A549 (cell line): ENCODE data around the gene UBE2R2. TPM values are rescaled to one million over a fixed set of nuclear protein-coding genes. Genes with fewer than 3 reads are reported as not detected.

Source experiments
- ATAC-seq, 2 experiments: fragments of 200-7000 bp in 1 of 2; fragments of >200 bp in 1 of 2; cut with Nextera tagmentation in 1 of 2; cut with Tn5 transposase in 1 of 2; 3 replicates each; pipeline versions ENCODE4 v1.8.0 to v1.9.1; 2018 to 2020; ENCODE audit warnings: mild to moderate bottlenecking in 1 of 2, moderate library complexity in 1 of 2
- CTCF ChIA-PET: fragments of 300-600 bp; sonication (Branson Sonifier 250); formaldehyde crosslinking; extraction: SDS; loops from one replicate; lab custom pipeline; 2021; ENCODE audit warnings: antibody characterized with exemption, inconsistent platforms; lab: Yijun Ruan, JAX
- POLR2A ChIA-PET: fragments of 350-600 bp; formaldehyde crosslinking; extraction: SDS; loops from one replicate; lab custom pipeline; 2021; ENCODE audit warnings: antibody characterized with exemption, inconsistent platforms; lab: Yijun Ruan, JAX
- DNase-seq, 2 experiments: peaks; one replicate each; pipeline versions ENCODE4 v3.0.0 to v3.0.0-alpha.2; 2011 to 2016; ENCODE audit warnings: low read depth in 1 of 2, low spot score in 1 of 2
- FAIRE-seq: peaks from 2 replicates; lab custom pipeline; 2011; peaks lifted over from hg19 to GRCh38; lab: Jason Lieb, UNC
- H3K27ac ChIP-seq, 2 experiments: fragments of >200 bp; sonication (Bioruptor Twin); formaldehyde crosslinking; 3 replicates each; pipeline ENCODE4 v1.5.1; 2016 to 2017
- H3K4me1 ChIP-seq: fragments of >200 bp; sonication (Bioruptor Twin); formaldehyde crosslinking; 3 replicates; pipeline ENCODE4 v1.6.1; 2016
- H3K4me2 ChIP-seq: fragments of >200 bp; sonication (Bioruptor Twin); formaldehyde crosslinking; 3 replicates; pipeline ENCODE4 v1.6.1; 2016
- H3K4me3 ChIP-seq: fragments of >200 bp; sonication (Bioruptor Twin); formaldehyde crosslinking; 3 replicates; pipeline ENCODE4 v1.5.1; 2016
- H3K9me3 ChIP-seq: fragments of >200 bp; sonication (Bioruptor Twin); formaldehyde crosslinking; 3 replicates; pipeline ENCODE4 v1.6.1; 2016
- ATOH8 ChIP-seq: fragments of 250-450 bp; sonication (Bioruptor Pico); IDR thresholded peaks from 2 replicates; pipeline ENCODE4 v1.5.0; 2020; ENCODE audit warnings: low read depth, mild to moderate bottlenecking, moderate library complexity
- CBX8 ChIP-seq: fragments of 200-600 bp; sonication (generic); IDR thresholded peaks from 2 replicates; pipeline ENCODE4 v1.6.1; 2016
- CTCF ChIP-seq: fragments of >200 bp; sonication (Bioruptor Twin); formaldehyde crosslinking; IDR thresholded peaks from 3 replicates; pipeline ENCODE4 v1.5.1; 2016
- EHMT2 ChIP-seq: fragments of 200-600 bp; sonication (generic); IDR thresholded peaks from 2 replicates; pipeline ENCODE4 v1.6.1; 2016; ENCODE audit warnings: antibody characterized with exemption, low read depth, mild to moderate bottlenecking, moderate library complexity
- EP300 ChIP-seq, 2 experiments: fragments of >200 bp; sonication (Bioruptor Twin); formaldehyde crosslinking; IDR thresholded peaks; 2 replicates in 1 of 2; 3 replicates in 1 of 2; pipeline ENCODE4 v1.6.1; 2016 to 2017
- FOSL2 ChIP-seq, 2 experiments: fragments of 450-650 bp in 1 of 2; fragments of >200 bp in 1 of 2; sonication (Bioruptor Twin) in 1 of 2; formaldehyde crosslinking; IDR thresholded peaks; 2 replicates each; pipeline versions ENCODE4 v1.5.0 to v1.6.1; 2016 to 2020; ENCODE audit warnings: mild to moderate bottlenecking in 1 of 2, moderate library complexity in 1 of 2
- HOXA7 ChIP-seq: fragments of 250-450 bp; sonication (Bioruptor Pico); IDR thresholded peaks from 2 replicates; pipeline ENCODE4 v1.5.0; 2020; ENCODE audit warnings: mild to moderate bottlenecking, moderate library complexity
- JUNB ChIP-seq: fragments of >200 bp; sonication (Bioruptor Twin); formaldehyde crosslinking; IDR thresholded peaks from 2 replicates; pipeline ENCODE4 v1.6.1; 2016
- KDM5A ChIP-seq: fragments of 200-600 bp; sonication (generic); IDR thresholded peaks from 2 replicates; pipeline ENCODE4 v1.6.1; 2016; ENCODE audit warnings: antibody characterized with exemption, mild to moderate bottlenecking
- MAX ChIP-seq: IDR thresholded peaks from 2 replicates; pipeline ENCODE4 v1.6.1; 2012
- MYC ChIP-seq: IDR thresholded peaks from 2 replicates; pipeline ENCODE4 v1.6.1; 2012; ENCODE audit warnings: mild to moderate bottlenecking, inconsistent platforms, low read length, improper control_type of control experiment, borderline replicate concordance
- PBX3 ChIP-seq: IDR thresholded peaks from 2 replicates; pipeline ENCODE4 v1.6.1; 2012
- POLR2AphosphoS2 ChIP-seq: conservative IDR thresholded peaks from 2 replicates; pipeline ENCODE4 v1.6.1; 2012; ENCODE audit warnings: low read length, improper control_type of control experiment, inconsistent platforms
- SREBF2 ChIP-seq: fragments of 450-650 bp; IDR thresholded peaks from 2 replicates; pipeline ENCODE4 v1.6.1; 2014; ENCODE audit warnings: mild to moderate bottlenecking, moderate library complexity
- TFCP2L1 ChIP-seq: fragments of 250-450 bp; sonication (Bioruptor Pico); IDR thresholded peaks from 2 replicates; pipeline ENCODE4 v1.5.0; 2021; ENCODE audit warnings: mild to moderate bottlenecking
- ZFP36 ChIP-seq: fragments of 450-650 bp; IDR thresholded peaks from 2 replicates; pipeline ENCODE4 v1.6.1; 2014; ENCODE audit warnings: borderline replicate concordance; ENCODE audit not compliant: partially characterized antibody
- WGBS: methylation state at CpG from one replicate; pipeline ENCODE4 v1.1.6; 2017; ENCODE audit errors: missing lambda C conversion rate; 5-methylcytosine and 5-hydroxymethylcytosine counted together
- polyA plus RNA-seq, 4 experiments: library from polyadenylated mRNA; depleted of rRNA in 3 of 4; stranded (reverse); fragments of >200 nt; fragmentation: RNase III in 1 of 4; extraction: RNeasy Plus Mini Kit Qiagen cat#74134 plus additional on column Dnase treatment in 1 of 4; gene quantifications; 2 replicates in 3 of 4; 3 replicates in 1 of 4; pipeline ENCODE4 v1.2.3, GENCODE V29; 2011 to 2017

UBE2R2 gene
- polyA plus RNA-seq, 2 of the 4 experiments (the other 2 are of a cell fraction) = 41.2 to 48.1 TPM

- WGBS = 79% methylated on average over 3 of the region's 4 CpGs
- DNase-seq = no peak
- H3K4me1 ChIP-seq = peaks cover 5% of the 10 kb centered on the region; the same call in 1 of the 3 replicates
- no peak for FAIRE-seq
- TF ChIP-seq ZFP36 (no peak), EHMT2 (no peak), PBX3 (no peak), SREBF2 (no peak), MAX (no peak), KDM5A (no peak), POLR2AphosphoS2 (no peak; the same call in 1 of the 2 replicates), CTCF (no peak), CBX8 (no peak), ATOH8 (CRISPR knock-in tag) (no peak), TFCP2L1 (no peak), JUNB (no peak), HOXA7 (CRISPR knock-in tag) (no peak)
- ChIA-PET POLR2A (no interaction called here), CTCF (interaction anchor here (0.8 to 9.2 kb wide), 6 partner anchors 13 to 156 kb away, joined by 3 to 117 read pairs (median 5); no protein-coding TSS in a partner anchor)
- no peak overlapping the region for H3K4me2 ChIP-seq
- H3K4me3 ChIP-seq = no peak overlapping the region
- ATAC-seq = no peak
- H3K27ac ChIP-seq = no peak overlapping the region
- H3K9me3 ChIP-seq = no peaks in the 10 kb centered on the region
These were observed 106.1 kb downstream of the UBE2R2 start for GRCh38 chr9:33923079-33923478.

GRCh38 chr9:33923998-33924701 lies 107.2 kb downstream of the UBE2R2 start:
- TF ChIP-seq CBX8 = no peak
- no peak for TF ChIP-seq EP300 (IDR thresholded peaks at IDR 0.05)
- no peak for TF ChIP-seq MYC
- TF ChIP-seq FOSL2 (IDR thresholded peaks at IDR 0.05) = no peak
- TF ChIP-seq FOSL2 (CRISPR knock-in tag; IDR thresholded peaks at IDR 0.05) = no peak
- ChIA-PET CTCF (interaction anchor here (0.7 to 9.2 kb wide), 30 partner anchors 11 to 453 kb away, joined by 3 to 117 read pairs (median 5); partner anchors contain the start of gene MYORG), POLR2A (interaction anchor here (0.6 kb wide), 1 partner anchor 216 kb away, joined by 4 read pairs; no protein-coding TSS in a partner anchor)
- H3K4me2 ChIP-seq = no peak overlapping the region
- ATAC-seq (peak in 1 of 2 experiments; percentile 3; a peak in 2 of 6 replicates), DNase-seq (no peak), FAIRE-seq (no peak)
- WGBS = 95% methylated on average over 13 of the region's 14 CpGs
- H3K9me3 ChIP-seq = no peaks in the 10 kb centered on the region
- peaks cover 5% of the 10 kb centered on the region; the same call in 1 of the 3 replicates for H3K4me1 ChIP-seq
- no peak overlapping the region for H3K4me3 ChIP-seq
- no peak overlapping the region for H3K27ac ChIP-seq
